Neutrophil (primary cell): Measurements from ENCODE around the gene ABLIM1.

ENCODE experiments used
- H3K27ac ChIP-seq: fragments of 200-600 bp; sonication (generic); 2 replicates; pipeline ENCODE4 v1.5.1; 2016; ENCODE audit warnings: mild to moderate bottlenecking, moderate library complexity
- H3K27me3 ChIP-seq: fragments of 200-600 bp; sonication (generic); 2 replicates; pipeline ENCODE4 v1.6.0; 2016; ENCODE audit warnings: mild to moderate bottlenecking
- H3K36me3 ChIP-seq: fragments of 200-600 bp; sonication (generic); 2 replicates; pipeline ENCODE4 v1.5.1; 2017
- H3K4me1 ChIP-seq, 2 experiments: fragments of 200-600 bp in 1 of 2; sonication (generic) in 1 of 2; 1 replicate in 1 of 2; 2 replicates in 1 of 2; pipeline versions ENCODE4 v1.5.1 to v1.6.1; 2013 to 2016; ENCODE audit warnings: low read depth in 1 of 2, low read length in 1 of 2, mild to moderate bottlenecking in 1 of 2, moderate library complexity in 1 of 2; ENCODE audit not compliant: control insufficient read depth in 1 of 2, insufficient read depth in 1 of 2
- H3K4me3 ChIP-seq, 2 experiments: fragments of 200-600 bp in 1 of 2; sonication (generic) in 1 of 2; 1 replicate in 1 of 2; 2 replicates in 1 of 2; pipeline ENCODE4 v1.5.1; 2013 to 2016; ENCODE audit warnings: low read depth in 1 of 2, low read length in 1 of 2, mild to moderate bottlenecking in 1 of 2, moderate library complexity in 1 of 2
- H3K9me3 ChIP-seq: fragments of 200-600 bp; sonication (generic); 2 replicates; pipeline ENCODE4 v1.5.1; 2016
- TF ChIP-seq, protein P1 (sequence below): fragments of 200-600 bp; sonication (generic); IDR thresholded peaks from 2 replicates; pipeline ENCODE4 v1.5.1; 2016; ENCODE audit warnings: antibody characterized with exemption

Gene ABLIM1

DNA sequence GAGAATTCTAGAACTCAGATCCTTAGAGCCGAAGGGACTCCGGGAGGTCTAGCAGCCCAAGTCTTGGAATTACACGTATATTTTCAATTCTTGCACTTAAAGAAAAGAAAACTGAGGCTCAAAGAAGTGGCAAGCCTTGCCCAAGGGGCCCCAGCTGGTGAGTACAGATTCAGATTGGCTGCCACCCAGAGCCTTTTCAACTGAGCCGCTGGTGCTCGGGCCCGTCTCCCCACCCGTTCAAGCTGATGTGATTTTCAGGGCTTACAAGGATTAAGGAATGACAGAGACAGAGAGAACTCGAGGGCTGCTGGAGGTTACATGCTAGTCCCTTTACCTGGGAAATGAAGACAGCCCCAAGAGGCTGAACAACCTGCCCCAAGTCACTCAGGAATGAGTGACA lies 117.8 kb downstream of the ABLIM1 start:
- Histone ChIP-seq H3K4me1 (peaks cover 12 to 24% of the 10 kb centered on the region in 2 experiments), H3K36me3 (no peaks in the 10 kb centered on the region), H3K27me3 (peaks cover 9% of the 10 kb centered on the region), H3K27ac (no peak overlapping the region), H3K4me3 (no peak overlapping the region), H3K9me3 (no peaks in the 10 kb centered on the region)
- TF ChIP-seq, protein P1, sequence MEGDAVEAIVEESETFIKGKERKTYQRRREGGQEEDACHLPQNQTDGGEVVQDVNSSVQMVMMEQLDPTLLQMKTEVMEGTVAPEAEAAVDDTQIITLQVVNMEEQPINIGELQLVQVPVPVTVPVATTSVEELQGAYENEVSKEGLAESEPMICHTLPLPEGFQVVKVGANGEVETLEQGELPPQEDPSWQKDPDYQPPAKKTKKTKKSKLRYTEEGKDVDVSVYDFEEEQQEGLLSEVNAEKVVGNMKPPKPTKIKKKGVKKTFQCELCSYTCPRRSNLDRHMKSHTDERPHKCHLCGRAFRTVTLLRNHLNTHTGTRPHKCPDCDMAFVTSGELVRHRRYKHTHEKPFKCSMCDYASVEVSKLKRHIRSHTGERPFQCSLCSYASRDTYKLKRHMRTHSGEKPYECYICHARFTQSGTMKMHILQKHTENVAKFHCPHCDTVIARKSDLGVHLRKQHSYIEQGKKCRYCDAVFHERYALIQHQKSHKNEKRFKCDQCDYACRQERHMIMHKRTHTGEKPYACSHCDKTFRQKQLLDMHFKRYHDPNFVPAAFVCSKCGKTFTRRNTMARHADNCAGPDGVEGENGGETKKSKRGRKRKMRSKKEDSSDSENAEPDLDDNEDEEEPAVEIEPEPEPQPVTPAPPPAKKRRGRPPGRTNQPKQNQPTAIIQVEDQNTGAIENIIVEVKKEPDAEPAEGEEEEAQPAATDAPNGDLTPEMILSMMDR: no peak

DNA sequence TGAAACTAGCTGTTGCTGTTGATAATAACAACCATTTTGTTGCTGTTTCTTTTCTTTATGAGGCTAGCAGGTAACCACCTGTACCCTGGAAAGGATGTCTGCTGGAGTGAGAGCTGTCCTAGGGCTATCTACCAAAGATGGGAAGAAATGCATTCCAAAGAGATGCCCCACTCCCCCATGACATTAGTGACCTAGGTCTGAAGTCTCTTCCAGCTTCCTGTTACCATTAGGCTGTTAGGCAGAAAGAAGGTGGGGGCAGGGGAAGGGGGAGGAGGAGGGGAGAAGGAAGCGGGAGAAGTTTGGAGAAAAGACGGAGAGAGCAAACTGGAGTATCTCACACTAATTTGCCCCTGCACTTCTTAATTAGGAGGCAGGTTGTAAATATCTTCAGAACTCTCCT lies 118.5 kb downstream of the ABLIM1 start:
- H3K4me3 ChIP-seq: no peak overlapping the region
- H3K36me3 ChIP-seq: no peaks in the 10 kb centered on the region
- peaks cover 8 to 21% of the 10 kb centered on the region in 2 experiments for H3K4me1 ChIP-seq
- H3K27me3 ChIP-seq: peaks cover 9% of the 10 kb centered on the region
- no peaks in the 10 kb centered on the region for H3K9me3 ChIP-seq
- TF ChIP-seq, protein P1: no peak
- H3K27ac ChIP-seq: no peak overlapping the region

DNA sequence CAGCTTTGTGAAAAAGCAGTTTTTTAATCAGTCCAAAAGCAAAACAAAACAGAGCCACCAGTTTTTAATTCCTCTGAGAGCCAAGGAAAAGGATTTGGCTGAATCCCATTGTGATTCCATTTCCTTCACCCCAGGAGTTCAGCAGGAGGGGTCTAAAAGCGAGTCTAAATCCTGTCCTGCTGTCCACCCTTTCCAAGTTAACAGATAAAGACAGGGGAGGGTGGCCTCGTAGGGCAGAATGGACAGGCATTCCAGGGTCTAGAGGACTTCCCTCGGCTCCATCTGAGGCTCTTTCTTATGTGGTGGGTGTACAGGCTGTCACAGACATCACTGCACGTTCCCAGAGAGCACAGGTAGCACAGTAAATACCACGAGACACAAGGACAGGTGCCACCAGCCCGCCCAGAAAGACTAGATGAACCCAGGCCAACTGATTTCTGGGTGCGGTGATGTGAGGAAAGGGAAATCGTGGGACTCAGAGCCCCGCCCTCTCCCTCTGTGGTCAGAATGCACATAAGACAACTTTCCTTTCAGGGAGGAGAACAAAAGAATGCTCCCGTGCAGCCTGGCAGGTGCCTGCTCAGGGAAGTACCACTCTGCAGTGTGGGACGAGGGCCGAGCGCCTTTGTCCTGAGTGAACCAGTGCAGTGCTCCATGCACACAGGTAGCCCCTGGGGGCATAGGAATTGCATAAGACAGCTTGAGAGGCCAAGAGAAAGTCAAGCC lies 119.7 kb downstream of the ABLIM1 start:
- H3K4me1 ChIP-seq: peaks cover 0 to 8% of the 10 kb centered on the region in 2 experiments
- H3K9me3 ChIP-seq: no peaks in the 10 kb centered on the region
- no peak overlapping the region for H3K27ac ChIP-seq
- H3K27me3 ChIP-seq: peaks cover 9% of the 10 kb centered on the region
- TF ChIP-seq, protein P1: no peak
- no peak overlapping the region for H3K4me3 ChIP-seq
- no peaks in the 10 kb centered on the region for H3K36me3 ChIP-seq

DNA sequence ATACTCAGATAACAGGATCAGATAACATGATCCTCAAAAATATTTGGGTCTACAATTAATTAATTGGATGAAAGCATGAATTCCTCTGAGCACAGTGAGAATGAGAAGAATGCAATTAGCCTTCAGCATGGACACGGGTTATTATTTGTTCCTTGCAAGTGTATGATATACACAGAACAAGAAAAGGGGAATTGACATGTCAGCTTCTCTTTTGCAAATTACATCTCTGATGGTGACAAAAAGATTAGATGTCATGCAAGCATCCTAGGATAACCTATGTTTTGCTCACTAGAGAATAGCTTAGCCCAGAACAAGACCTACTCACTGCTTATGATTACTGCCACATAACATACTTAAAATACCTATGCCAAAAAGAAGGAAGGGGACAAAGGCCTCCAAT lies 120.3 kb downstream of the ABLIM1 start:
- peaks cover 0 to 4% of the 10 kb centered on the region in 2 experiments for H3K4me1 ChIP-seq
- H3K4me3 ChIP-seq: no peak overlapping the region
- H3K9me3 ChIP-seq: no peaks in the 10 kb centered on the region
- peaks cover 9% of the 10 kb centered on the region for H3K27me3 ChIP-seq
- no peaks in the 10 kb centered on the region for H3K36me3 ChIP-seq
- H3K27ac ChIP-seq: no peak overlapping the region
- TF ChIP-seq, protein P1: no peak

DNA sequence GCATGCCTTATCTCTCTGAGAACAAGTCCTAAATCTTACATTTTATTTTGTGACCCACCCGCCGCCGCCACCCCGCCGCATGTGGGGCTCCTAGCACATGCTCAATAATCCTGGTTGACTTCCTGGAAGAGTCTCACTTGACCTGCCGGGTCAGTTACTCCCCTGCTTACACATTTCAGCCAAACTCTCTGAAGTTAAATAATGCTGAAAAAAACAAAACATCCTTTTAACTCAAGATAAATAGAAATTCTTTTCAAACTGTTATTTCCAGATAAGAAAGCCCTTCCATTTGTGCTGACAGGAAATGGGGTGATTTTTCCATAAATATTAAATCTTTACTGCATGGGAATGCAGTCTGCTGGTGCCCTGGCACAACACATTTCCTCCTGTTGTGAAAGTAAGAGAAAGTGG lies 123.5 kb downstream of the ABLIM1 start:
- TF ChIP-seq, protein P1: no peak
- peaks cover 9% of the 10 kb centered on the region for H3K27me3 ChIP-seq
- no peak overlapping the region for H3K27ac ChIP-seq
- no peaks in the 10 kb centered on the region for H3K36me3 ChIP-seq
- H3K4me3 ChIP-seq: no peak overlapping the region
- peaks cover 0 to 4% of the 10 kb centered on the region in 2 experiments for H3K4me1 ChIP-seq
- no peaks in the 10 kb centered on the region for H3K9me3 ChIP-seq
